Upper lobe of right lung (tissue), 1 donor: Measurements from ENCODE around the gene RIPOR3. TPM values are rescaled to one million over a fixed set of nuclear protein-coding genes. Genes with fewer than 3 reads are reported as not detected.
A peak's percentile ranks its signal among the peaks of the same experiment; 100 is the strongest.

Experiments
- ATAC-seq: fragments of 200-7000 bp; cut with Tn5 transposase; one replicate; pipeline ENCODE4 v1.9.1; 2020; ENCODE audit warnings: mild to moderate bottlenecking, moderate library complexity
- DNase-seq: peaks from one replicate; pipeline ENCODE4 v3.0.0-alpha.2; 2020
- H3K27ac ChIP-seq: fragments of 200-600 bp; one replicate; pipeline ENCODE4 v1.8.0; 2022
- H3K27me3 ChIP-seq: fragments of 200-600 bp; one replicate; pipeline ENCODE4 v1.8.0; 2022; ENCODE audit warnings: mild to moderate bottlenecking
- H3K36me3 ChIP-seq: fragments of 200-600 bp; one replicate; pipeline ENCODE4 v1.8.0; 2022
- H3K4me1 ChIP-seq: fragments of 200-600 bp; one replicate; pipeline ENCODE4 v1.8.0; 2022
- H3K4me3 ChIP-seq: fragments of 200-600 bp; one replicate; pipeline ENCODE4 v1.8.0; 2022; ENCODE audit warnings: mild to moderate bottlenecking
- H3K9me3 ChIP-seq: fragments of 200-600 bp; one replicate; pipeline ENCODE4 v1.8.0; 2022
- intact Hi-C: fragments of 100-400 bp; cut with DNase I; formaldehyde crosslinking; loops from one replicate; pipeline ENCODE4 v1.11.0; 2022
- total RNA-seq: library from RNA; stranded (reverse); fragmentation: NEBNext Ultra II Directional; extraction: Animal tissue kit (Norgen Biotek cat#: 25700); gene quantifications from one replicate; pipeline ENCODE4 v1.2.1, GENCODE V29; 2021
- TF ChIP-seq, protein P1 (sequence below): fragments of 200-600 bp; IDR thresholded peaks from one replicate; pipeline ENCODE4 v1.8.0; 2022; ENCODE audit warnings: antibody characterized with exemption
- donor health status: DM: no; HTN: yes; CAD: no; lungs with severe emphysema.

RIPOR3 gene
- total RNA-seq, 1 donor from 2014 or later, result 6.8 TPM

DNA sequence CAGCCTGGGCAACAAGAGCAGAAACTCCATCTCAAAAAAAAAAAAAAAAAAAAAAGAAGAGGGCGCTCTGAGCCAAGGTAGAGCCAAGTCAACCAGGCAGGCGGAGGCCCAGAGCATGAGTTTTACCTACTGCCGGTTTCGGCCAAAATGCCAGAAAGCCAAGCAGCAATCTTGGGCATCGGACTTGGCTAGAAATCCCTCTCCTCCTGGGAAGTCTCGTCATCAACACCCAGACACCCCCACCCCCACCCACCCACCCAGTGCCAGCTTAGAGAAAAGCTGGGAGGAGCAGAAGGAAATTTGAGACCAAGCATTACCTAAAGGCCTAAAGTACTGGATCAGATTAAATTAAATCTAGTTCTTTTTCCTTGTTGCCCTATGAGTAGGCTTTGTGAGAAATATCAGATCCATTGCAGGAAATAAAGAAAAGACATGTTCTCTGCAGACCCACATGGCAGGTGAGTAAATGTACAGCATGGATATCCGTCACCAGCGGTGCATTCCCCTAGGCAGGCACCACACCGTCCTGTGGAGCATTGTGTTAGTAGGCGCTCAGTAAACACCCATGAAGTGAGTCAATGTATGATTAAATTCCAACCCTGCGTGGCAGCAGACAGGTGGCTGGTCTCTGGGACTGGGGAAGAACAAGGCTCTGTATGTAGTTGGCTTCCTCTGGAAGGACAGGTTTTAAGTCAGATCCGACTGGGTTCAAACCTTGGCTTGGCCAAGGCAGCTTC lies 21.0 kb downstream of the RIPOR3 start:
- TF ChIP-seq, protein P1, sequence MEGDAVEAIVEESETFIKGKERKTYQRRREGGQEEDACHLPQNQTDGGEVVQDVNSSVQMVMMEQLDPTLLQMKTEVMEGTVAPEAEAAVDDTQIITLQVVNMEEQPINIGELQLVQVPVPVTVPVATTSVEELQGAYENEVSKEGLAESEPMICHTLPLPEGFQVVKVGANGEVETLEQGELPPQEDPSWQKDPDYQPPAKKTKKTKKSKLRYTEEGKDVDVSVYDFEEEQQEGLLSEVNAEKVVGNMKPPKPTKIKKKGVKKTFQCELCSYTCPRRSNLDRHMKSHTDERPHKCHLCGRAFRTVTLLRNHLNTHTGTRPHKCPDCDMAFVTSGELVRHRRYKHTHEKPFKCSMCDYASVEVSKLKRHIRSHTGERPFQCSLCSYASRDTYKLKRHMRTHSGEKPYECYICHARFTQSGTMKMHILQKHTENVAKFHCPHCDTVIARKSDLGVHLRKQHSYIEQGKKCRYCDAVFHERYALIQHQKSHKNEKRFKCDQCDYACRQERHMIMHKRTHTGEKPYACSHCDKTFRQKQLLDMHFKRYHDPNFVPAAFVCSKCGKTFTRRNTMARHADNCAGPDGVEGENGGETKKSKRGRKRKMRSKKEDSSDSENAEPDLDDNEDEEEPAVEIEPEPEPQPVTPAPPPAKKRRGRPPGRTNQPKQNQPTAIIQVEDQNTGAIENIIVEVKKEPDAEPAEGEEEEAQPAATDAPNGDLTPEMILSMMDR, result no peak
- Histone ChIP-seq H3K4me1 (no peaks in the 10 kb centered on the region), H3K4me3 (no peak overlapping the region), H3K36me3 (no peaks in the 10 kb centered on the region), H3K27me3 (no peaks in the 10 kb centered on the region), H3K27ac (no peak overlapping the region), H3K9me3 (no peaks in the 10 kb centered on the region)
- peak; percentile 42 for ATAC-seq
- intact Hi-C loops, result no loop called here
- no peak for DNase-seq

DNA sequence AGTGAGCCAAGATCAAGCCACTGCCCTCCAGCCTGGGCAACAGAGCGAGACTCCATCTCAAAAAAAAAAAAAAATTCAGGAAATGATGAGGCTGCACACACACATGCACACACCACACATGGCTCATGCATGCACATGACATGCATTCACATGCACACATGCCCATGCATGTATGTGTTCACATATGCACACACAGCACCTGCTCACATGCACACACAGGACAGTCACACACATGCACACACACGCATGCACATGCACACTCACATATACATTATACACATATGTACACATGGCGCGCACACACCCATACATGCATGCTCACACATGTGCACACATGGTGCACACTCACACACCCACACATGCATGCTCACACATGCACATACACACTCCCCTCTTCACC lies 22.5 kb downstream of the RIPOR3 start:
- ATAC-seq, result no peak
- Histone ChIP-seq H3K4me3 (no peak overlapping the region), H3K36me3 (no peaks in the 10 kb centered on the region), H3K4me1 (no peaks in the 10 kb centered on the region), H3K9me3 (no peaks in the 10 kb centered on the region), H3K27me3 (no peaks in the 10 kb centered on the region), H3K27ac (no peak overlapping the region)
- DNase-seq, result no peak
- intact Hi-C loops, result no loop called here
- TF ChIP-seq, protein P1, result no peak

DNA sequence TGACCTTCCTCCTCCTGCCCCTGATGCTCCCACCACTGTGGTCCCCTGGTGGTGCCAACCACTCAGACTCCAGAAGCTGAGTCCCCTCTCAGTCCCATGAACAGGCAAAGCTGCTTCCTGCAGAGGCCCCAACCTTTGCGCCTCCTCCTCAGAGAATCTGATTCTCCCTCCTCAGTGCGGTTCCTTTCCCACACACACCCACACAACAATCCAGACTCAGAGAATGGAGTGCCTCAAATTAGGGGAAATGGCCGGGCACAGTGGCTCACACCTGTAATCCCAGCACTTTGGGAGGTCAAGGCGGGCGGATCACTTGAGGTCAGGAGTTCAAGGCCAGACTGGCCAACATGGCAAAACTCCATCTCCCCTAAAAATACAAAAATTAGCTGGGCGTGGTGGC lies 23.0 kb downstream of the RIPOR3 start:
- Histone ChIP-seq H3K4me1 (no peaks in the 10 kb centered on the region), H3K27ac (no peak overlapping the region)
- TF ChIP-seq, protein P1, result no peak

DNA sequence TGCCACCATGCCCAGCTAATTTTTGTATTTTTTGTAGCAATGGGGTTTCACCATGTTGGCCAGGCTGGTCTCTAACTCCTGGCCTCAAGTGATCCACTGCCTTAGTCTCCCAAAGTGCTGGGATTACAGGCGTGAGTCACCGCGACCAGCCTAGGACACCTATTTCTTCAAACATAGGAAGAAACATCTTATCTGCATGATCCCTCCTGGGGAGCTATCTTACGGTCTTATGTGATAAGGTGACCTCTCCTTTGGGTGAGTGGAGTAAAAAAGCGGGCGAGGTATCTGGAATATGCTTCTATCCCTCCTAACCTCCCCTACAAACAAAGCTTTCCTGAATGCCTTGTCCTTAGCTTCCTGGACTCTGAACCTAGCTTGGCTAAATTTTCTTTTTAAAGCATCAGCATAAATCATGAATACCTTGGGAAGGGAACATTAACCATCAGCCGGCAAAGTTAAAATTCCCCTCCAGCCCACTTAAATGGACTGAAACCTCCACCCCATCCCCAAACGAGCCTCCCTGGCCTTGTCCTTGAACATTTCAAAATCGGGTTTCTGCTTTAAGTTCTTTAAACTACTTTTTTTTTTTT lies 24.5 kb downstream of the RIPOR3 start:
- no peak for ATAC-seq
- TF ChIP-seq, protein P1, result no peak
- no peaks in the 10 kb centered on the region for H3K27me3 ChIP-seq
- DNase-seq, result no peak
- H3K27ac ChIP-seq, result no peak overlapping the region
- no peaks in the 10 kb centered on the region for H3K36me3 ChIP-seq
- no peaks in the 10 kb centered on the region for H3K4me1 ChIP-seq
- H3K4me3 ChIP-seq, result no peak overlapping the region
- no peaks in the 10 kb centered on the region for H3K9me3 ChIP-seq
- intact Hi-C loops, result no loop called here

More for the DNA sequence above, 23.0 kb downstream of the RIPOR3 start:
- no peaks in the 10 kb centered on the region for H3K36me3 ChIP-seq
- ATAC-seq (no peak), DNase-seq (no peak)
- H3K27me3 ChIP-seq, result no peaks in the 10 kb centered on the region
- H3K4me3 ChIP-seq, result no peak overlapping the region
- intact Hi-C loops, result no loop called here
- H3K9me3 ChIP-seq, result no peaks in the 10 kb centered on the region

DNA sequence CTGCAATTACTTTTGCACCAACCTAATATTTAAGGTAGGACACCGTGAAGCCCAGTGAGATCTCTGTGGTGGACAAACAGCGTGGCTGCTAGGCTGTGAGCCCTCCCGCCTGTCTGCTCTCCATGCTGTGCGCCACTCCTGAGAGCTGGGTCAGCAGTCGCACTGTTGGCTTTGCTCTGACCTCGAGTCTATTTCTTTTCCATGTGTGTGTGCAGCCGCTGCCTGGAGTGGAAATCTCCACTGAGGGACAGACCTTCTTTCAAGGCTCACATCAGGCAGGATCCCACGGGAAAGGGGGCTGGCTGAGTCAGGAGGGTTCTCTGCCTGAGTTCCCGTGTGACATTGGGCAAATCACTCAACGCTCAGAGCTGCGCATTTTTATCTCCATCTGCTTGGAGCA lies 27.1 kb downstream of the RIPOR3 start:
- TF ChIP-seq, protein P1, result no peak
- H3K27me3 ChIP-seq, result no peaks in the 10 kb centered on the region
- no peak overlapping the region for H3K27ac ChIP-seq
- peaks cover 10% of the 10 kb centered on the region for H3K4me1 ChIP-seq
- no peak overlapping the region for H3K4me3 ChIP-seq
- ATAC-seq (no peak), DNase-seq (no peak)
- H3K36me3 ChIP-seq, result no peaks in the 10 kb centered on the region
- H3K9me3 ChIP-seq, result no peaks in the 10 kb centered on the region
- intact Hi-C loops, result no loop called here
